K562 (cell line): ENCODE results near the gene RPS8. TPM values are rescaled to one million over a fixed set of nuclear protein-coding genes. Genes with fewer than 3 reads are reported as not detected.

ENCODE experiments used
- ARHGAP35 ChIP-seq: fragments of 450-650 bp; IDR thresholded peaks from 2 replicates; pipeline ENCODE4 v1.6.1; 2018; ENCODE audit not compliant: partially characterized antibody
- BDP1 ChIP-seq: IDR thresholded peaks from 3 replicates; pipeline ENCODE4 v1.6.1; 2011; ENCODE audit not compliant: insufficient read length, insufficient read depth
- CHD4 ChIP-seq: fragments of 200-600 bp; sonication (generic); IDR thresholded peaks from 3 replicates; pipeline ENCODE4 v1.6.1; 2012; ENCODE audit warnings: low read depth, mild to moderate bottlenecking, mixed read lengths, low read length, inconsistent platforms; ENCODE audit not compliant: insufficient read depth, insufficient replicate concordance, poor library complexity, severe bottlenecking
- GTF2F1 ChIP-seq: IDR thresholded peaks from 2 replicates; pipeline ENCODE4 v1.6.1; 2011; ENCODE audit warnings: low read depth, low read length, improper control_type of control experiment
- IRF2 ChIP-seq: sonication (generic); formaldehyde crosslinking; IDR thresholded peaks from 2 replicates; pipeline ENCODE4 v1.8.1; 2022; ENCODE audit warnings: mild to moderate bottlenecking, missing genetic modification reagents
- MECOM ChIP-seq: fragments of 250-450 bp; sonication (Bioruptor Pico); IDR thresholded peaks from 2 replicates; pipeline ENCODE4 v1.8.0; 2022; ENCODE audit warnings: inconsistent platforms
- POU5F1 ChIP-seq: fragments of 150-350 bp; IDR thresholded peaks from 2 replicates; pipeline ENCODE4 v1.6.1; 2014; ENCODE audit warnings: borderline replicate concordance, low read length, low read depth, mild to moderate bottlenecking; ENCODE audit not compliant: partially characterized antibody
- PPARD ChIP-seq: fragments of 250-450 bp; sonication (Bioruptor Pico); IDR thresholded peaks from 2 replicates; pipeline ENCODE4 v1.8.0; 2022; ENCODE audit warnings: inconsistent platforms, mild to moderate bottlenecking, moderate library complexity
- PYGO2 ChIP-seq: fragments of 450-650 bp; IDR thresholded peaks from 2 replicates; pipeline ENCODE4 v1.6.1; 2016; ENCODE audit warnings: mild to moderate bottlenecking, missing genetic modification characterization, moderate library complexity, missing compliant biosample characterization
- SMAD1 ChIP-seq: fragments of 150-350 bp; IDR thresholded peaks from 2 replicates; pipeline ENCODE4 v1.6.1; 2014; ENCODE audit warnings: low read length, low read depth; ENCODE audit not compliant: partially characterized antibody
- SMARCA5 ChIP-seq: fragments of 450-650 bp; IDR thresholded peaks from 2 replicates; pipeline ENCODE4 v1.6.1; 2016
- SMC3 ChIP-seq: conservative IDR thresholded peaks from 2 replicates; pipeline ENCODE4 v1.6.1; 2011; ENCODE audit warnings: low read depth, low read length, improper control_type of control experiment; ENCODE audit not compliant: insufficient read depth
- U2AF1 ChIP-seq: fragments of 200-400 bp; formaldehyde crosslinking; optimal IDR thresholded peaks from 2 replicates; pipeline ENCODE3; 2017; ENCODE audit warnings: mild to moderate bottlenecking, low read depth, low read length, moderate library complexity
- ZNF282 ChIP-seq: sonication (generic); formaldehyde crosslinking; IDR thresholded peaks from 2 replicates; pipeline ENCODE4 v1.8.1; 2023; ENCODE audit warnings: missing genetic modification reagents
- ZNF583 ChIP-seq: fragments of 250-450 bp; sonication (Bioruptor Pico); IDR thresholded peaks from 2 replicates; pipeline ENCODE4 v1.4.0; 2020
- polyA plus RNA-seq, 8 experiments: library from polyadenylated mRNA; depleted of rRNA in 4 of 8; stranded (reverse) in 5 of 8; unstranded in 3 of 8; fragments of >200 nt; fragmentation: Nextera tagmentation in 2 of 8; fragmentation: Illumina TruSeq in 1 of 8; extraction: Ambion mirVana in 2 of 8; extraction: Trizol in 1 of 8; gene quantifications; 2 replicates each; pipeline versions ENCODE4 v1.2.1 to v1.2.3, GENCODE V29; 2011 to 2014; ENCODE audit warnings: inconsistent platforms in 1 of 8, missing spikeins in 1 of 8
- total RNA-seq, 7 experiments: library from RNA; depleted of rRNA in 6 of 7; stranded (reverse); fragments of >200 nt in 6 of 7; fragmentation: Illumina TruSeq in 2 of 7; extraction: Trizol in 2 of 7; gene quantifications; 2 replicates each; pipeline versions ENCODE4 v1.2.1 to v1.2.3, GENCODE V29; 2011 to 2021; ENCODE audit warnings: low replicate concordance in 1 of 7
- TF ChIP-seq, protein P1 (sequence below): IDR thresholded peaks from 2 replicates; pipeline ENCODE4 v1.6.1; 2011; ENCODE audit not compliant: insufficient read length; ENCODE audit errors: extremely low read depth
- TF ChIP-seq, protein P2 (sequence below): fragments of 450-650 bp; IDR thresholded peaks from 2 replicates; pipeline ENCODE4 v1.6.1; 2016; ENCODE audit warnings: mild to moderate bottlenecking, moderate library complexity

The RPS8 gene
- total and polyA plus RNA-seq, 9 of the 15 experiments (the other 6 are each of a cell fraction or from before 2014, with no cell fraction given), result 2,431 to 4,168 (median 3,109) TPM

DNA sequence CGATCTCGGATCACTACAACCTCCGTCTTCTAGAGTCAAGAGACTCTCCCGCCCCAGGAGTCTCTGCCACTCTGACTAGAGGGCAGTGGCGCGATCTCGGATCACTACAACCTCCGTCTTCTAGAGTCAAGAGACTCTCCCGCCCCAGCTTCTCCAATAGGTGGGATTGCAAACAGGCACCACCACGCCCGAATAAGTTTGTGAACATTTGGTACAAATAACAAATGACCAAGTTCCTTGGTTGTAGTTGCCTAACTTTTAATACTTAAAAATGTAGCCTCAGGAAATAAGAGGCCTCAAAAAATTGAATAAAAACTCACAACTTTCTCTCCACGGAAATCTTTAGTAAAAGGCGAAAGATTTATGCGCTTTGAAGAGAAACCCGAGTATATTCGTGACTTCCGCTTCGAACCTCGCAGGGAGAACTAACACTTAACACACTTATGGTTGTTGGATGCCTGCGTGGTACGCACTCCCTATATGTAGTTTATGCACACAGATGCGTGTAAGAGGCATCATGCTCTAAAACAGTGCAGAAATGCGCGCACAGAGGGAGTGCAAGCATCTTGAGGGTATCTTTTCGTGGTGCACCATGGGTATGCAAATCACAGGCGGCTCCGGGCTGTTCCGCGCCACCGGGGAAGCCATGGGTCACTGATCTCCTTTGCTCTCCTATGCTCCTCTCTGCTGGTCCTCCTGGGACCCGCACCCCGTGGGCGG lies 44.4 kb downstream of the RPS8 start (continued):
- TF ChIP-seq IRF2 (CRISPR knock-in tag), result no peak
- TF ChIP-seq POU5F1, result no peak
- TF ChIP-seq SMAD1, result peak; percentile 100
- no peak for TF ChIP-seq ZNF282 (CRISPR knock-in tag)
- TF ChIP-seq, protein P1, sequence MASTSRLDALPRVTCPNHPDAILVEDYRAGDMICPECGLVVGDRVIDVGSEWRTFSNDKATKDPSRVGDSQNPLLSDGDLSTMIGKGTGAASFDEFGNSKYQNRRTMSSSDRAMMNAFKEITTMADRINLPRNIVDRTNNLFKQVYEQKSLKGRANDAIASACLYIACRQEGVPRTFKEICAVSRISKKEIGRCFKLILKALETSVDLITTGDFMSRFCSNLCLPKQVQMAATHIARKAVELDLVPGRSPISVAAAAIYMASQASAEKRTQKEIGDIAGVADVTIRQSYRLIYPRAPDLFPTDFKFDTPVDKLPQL, result peak; percentile 100
- no peak for TF ChIP-seq U2AF1
- peak; percentile 100 for TF ChIP-seq GTF2F1
- TF ChIP-seq CHD4, result no peak
- TF ChIP-seq MECOM (CRISPR knock-in tag), result peak; percentile 80
- TF ChIP-seq PYGO2, result 0 out of 2 replicates have a peak, but pooled peaks have one; percentile 5
- TF ChIP-seq ARHGAP35, result peak; percentile 99
- TF ChIP-seq, protein P2, sequence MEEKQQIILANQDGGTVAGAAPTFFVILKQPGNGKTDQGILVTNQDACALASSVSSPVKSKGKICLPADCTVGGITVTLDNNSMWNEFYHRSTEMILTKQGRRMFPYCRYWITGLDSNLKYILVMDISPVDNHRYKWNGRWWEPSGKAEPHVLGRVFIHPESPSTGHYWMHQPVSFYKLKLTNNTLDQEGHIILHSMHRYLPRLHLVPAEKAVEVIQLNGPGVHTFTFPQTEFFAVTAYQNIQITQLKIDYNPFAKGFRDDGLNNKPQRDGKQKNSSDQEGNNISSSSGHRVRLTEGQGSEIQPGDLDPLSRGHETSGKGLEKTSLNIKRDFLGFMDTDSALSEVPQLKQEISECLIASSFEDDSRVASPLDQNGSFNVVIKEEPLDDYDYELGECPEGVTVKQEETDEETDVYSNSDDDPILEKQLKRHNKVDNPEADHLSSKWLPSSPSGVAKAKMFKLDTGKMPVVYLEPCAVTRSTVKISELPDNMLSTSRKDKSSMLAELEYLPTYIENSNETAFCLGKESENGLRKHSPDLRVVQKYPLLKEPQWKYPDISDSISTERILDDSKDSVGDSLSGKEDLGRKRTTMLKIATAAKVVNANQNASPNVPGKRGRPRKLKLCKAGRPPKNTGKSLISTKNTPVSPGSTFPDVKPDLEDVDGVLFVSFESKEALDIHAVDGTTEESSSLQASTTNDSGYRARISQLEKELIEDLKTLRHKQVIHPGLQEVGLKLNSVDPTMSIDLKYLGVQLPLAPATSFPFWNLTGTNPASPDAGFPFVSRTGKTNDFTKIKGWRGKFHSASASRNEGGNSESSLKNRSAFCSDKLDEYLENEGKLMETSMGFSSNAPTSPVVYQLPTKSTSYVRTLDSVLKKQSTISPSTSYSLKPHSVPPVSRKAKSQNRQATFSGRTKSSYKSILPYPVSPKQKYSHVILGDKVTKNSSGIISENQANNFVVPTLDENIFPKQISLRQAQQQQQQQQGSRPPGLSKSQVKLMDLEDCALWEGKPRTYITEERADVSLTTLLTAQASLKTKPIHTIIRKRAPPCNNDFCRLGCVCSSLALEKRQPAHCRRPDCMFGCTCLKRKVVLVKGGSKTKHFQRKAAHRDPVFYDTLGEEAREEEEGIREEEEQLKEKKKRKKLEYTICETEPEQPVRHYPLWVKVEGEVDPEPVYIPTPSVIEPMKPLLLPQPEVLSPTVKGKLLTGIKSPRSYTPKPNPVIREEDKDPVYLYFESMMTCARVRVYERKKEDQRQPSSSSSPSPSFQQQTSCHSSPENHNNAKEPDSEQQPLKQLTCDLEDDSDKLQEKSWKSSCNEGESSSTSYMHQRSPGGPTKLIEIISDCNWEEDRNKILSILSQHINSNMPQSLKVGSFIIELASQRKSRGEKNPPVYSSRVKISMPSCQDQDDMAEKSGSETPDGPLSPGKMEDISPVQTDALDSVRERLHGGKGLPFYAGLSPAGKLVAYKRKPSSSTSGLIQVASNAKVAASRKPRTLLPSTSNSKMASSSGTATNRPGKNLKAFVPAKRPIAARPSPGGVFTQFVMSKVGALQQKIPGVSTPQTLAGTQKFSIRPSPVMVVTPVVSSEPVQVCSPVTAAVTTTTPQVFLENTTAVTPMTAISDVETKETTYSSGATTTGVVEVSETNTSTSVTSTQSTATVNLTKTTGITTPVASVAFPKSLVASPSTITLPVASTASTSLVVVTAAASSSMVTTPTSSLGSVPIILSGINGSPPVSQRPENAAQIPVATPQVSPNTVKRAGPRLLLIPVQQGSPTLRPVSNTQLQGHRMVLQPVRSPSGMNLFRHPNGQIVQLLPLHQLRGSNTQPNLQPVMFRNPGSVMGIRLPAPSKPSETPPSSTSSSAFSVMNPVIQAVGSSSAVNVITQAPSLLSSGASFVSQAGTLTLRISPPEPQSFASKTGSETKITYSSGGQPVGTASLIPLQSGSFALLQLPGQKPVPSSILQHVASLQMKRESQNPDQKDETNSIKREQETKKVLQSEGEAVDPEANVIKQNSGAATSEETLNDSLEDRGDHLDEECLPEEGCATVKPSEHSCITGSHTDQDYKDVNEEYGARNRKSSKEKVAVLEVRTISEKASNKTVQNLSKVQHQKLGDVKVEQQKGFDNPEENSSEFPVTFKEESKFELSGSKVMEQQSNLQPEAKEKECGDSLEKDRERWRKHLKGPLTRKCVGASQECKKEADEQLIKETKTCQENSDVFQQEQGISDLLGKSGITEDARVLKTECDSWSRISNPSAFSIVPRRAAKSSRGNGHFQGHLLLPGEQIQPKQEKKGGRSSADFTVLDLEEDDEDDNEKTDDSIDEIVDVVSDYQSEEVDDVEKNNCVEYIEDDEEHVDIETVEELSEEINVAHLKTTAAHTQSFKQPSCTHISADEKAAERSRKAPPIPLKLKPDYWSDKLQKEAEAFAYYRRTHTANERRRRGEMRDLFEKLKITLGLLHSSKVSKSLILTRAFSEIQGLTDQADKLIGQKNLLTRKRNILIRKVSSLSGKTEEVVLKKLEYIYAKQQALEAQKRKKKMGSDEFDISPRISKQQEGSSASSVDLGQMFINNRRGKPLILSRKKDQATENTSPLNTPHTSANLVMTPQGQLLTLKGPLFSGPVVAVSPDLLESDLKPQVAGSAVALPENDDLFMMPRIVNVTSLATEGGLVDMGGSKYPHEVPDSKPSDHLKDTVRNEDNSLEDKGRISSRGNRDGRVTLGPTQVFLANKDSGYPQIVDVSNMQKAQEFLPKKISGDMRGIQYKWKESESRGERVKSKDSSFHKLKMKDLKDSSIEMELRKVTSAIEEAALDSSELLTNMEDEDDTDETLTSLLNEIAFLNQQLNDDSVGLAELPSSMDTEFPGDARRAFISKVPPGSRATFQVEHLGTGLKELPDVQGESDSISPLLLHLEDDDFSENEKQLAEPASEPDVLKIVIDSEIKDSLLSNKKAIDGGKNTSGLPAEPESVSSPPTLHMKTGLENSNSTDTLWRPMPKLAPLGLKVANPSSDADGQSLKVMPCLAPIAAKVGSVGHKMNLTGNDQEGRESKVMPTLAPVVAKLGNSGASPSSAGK, result no peak; the same call in 1 of the 2 replicates
- TF ChIP-seq SMARCA5, result no peak
- TF ChIP-seq PPARD (CRISPR knock-in tag), result no peak
- no peak for TF ChIP-seq BDP1
- TF ChIP-seq ZNF583, result peak; percentile 63; the same call in 1 of the 2 replicates
- TF ChIP-seq SMC3, result no peak; the same call in 1 of the 2 replicates
